Measurements from ENCODE around the gene ZNF654. TPM values are rescaled to one million over a fixed set of nuclear protein-coding genes. Genes with fewer than 3 reads are reported as not detected.

Gene ZNF654
- polyA plus RNA-seq, 1 of the 3 experiments (the other 2 are of a cell fraction), result 1.6 TPM

- Histone ChIP-seq H3K9me2 (no peaks in the 10 kb centered on the region; the same call in 1 of the 2 replicates), H3K9ac (no peak overlapping the region), H3K4me1 (ENCODE audit: control insufficient read depth in 1 of 2, insufficient read depth in 2 of 2, low read depth in 1 of 2, low read length in 1 of 2) (no peaks in the 10 kb centered on the region; a peak in 1 of 4 replicates), H3F3A (replicated peaks; ENCODE audit: insufficient read depth) (no peaks in the 10 kb centered on the region), H3K4me3 (ENCODE audit: low read depth in 2 of 2, low read length in 1 of 2) (no peak overlapping the region), H3K27me3 (ENCODE audit: insufficient read depth) (no peaks in the 10 kb centered on the region), H3K36me3 (replicated peaks in 1 of 2; ENCODE audit: control insufficient read depth in 1 of 2, insufficient read depth in 2 of 2, low read length in 1 of 2) (peaks cover 21 to 31% of the 10 kb centered on the region in 2 experiments), H2AFZ (ENCODE audit: low read depth) (no peak overlapping the region), H3K79me2 (ENCODE audit: insufficient read depth) (peaks cover 45% of the 10 kb centered on the region), H4K20me1 (ENCODE audit: insufficient read depth) (0 out of 2 replicates have a peak, but pooled peaks cover under 1% of the 10 kb centered on the region), H3K9me3 (no peaks in the 10 kb centered on the region), H3K27ac (ENCODE audit: low read depth in 2 of 2, low read length in 1 of 2) (no peak overlapping the region), H3K4me2 (no peak overlapping the region)
- no peak for TF ChIP-seq NRF1 (IDR thresholded peaks at IDR 0.05; ENCODE audit: low read depth, low read length)
- no peak for TF ChIP-seq JUND (IDR thresholded peaks at IDR 0.05)
- no peak for TF ChIP-seq MEF2A (IDR thresholded peaks at IDR 0.05; ENCODE audit: borderline replicate concordance, low read depth)
- no peak for TF ChIP-seq CHD2 (IDR thresholded peaks at IDR 0.05; ENCODE audit: low read length, partially characterized antibody)
- TF ChIP-seq FOXJ3 (CRISPR knock-in tag; IDR thresholded peaks at IDR 0.05), result no peak
- TF ChIP-seq RAD21 (IDR thresholded peaks at IDR 0.05; ENCODE audit: low read length), result no peak
- TF ChIP-seq, protein P1, sequence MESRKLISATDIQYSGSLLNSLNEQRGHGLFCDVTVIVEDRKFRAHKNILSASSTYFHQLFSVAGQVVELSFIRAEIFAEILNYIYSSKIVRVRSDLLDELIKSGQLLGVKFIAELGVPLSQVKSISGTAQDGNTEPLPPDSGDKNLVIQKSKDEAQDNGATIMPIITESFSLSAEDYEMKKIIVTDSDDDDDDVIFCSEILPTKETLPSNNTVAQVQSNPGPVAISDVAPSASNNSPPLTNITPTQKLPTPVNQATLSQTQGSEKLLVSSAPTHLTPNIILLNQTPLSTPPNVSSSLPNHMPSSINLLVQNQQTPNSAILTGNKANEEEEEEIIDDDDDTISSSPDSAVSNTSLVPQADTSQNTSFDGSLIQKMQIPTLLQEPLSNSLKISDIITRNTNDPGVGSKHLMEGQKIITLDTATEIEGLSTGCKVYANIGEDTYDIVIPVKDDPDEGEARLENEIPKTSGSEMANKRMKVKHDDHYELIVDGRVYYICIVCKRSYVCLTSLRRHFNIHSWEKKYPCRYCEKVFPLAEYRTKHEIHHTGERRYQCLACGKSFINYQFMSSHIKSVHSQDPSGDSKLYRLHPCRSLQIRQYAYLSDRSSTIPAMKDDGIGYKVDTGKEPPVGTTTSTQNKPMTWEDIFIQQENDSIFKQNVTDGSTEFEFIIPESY (IDR thresholded peaks at IDR 0.05; ENCODE audit: borderline replicate concordance, low read depth), result no peak
- TF ChIP-seq EP300 (IDR thresholded peaks at IDR 0.05; ENCODE audit: borderline replicate concordance in 1 of 2, low read depth in 1 of 2, low read length in 1 of 2), result no peak
- TF ChIP-seq, protein P2, sequence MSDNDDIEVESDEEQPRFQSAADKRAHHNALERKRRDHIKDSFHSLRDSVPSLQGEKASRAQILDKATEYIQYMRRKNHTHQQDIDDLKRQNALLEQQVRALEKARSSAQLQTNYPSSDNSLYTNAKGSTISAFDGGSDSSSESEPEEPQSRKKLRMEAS (IDR thresholded peaks at IDR 0.05; ENCODE audit: low read depth), result no peak
- no peak for TF ChIP-seq RFX5 (IDR thresholded peaks at IDR 0.05; ENCODE audit: low read length)
- TF ChIP-seq RCOR1 (IDR thresholded peaks at IDR 0.05; ENCODE audit: low read length), result no peak
- TF ChIP-seq TAF1 (IDR thresholded peaks at IDR 0.05; ENCODE audit: borderline replicate concordance, low read depth, low read length), result no peak
- no peak for TF ChIP-seq MXI1 (IDR thresholded peaks at IDR 0.05; ENCODE audit: low read depth, low read length)
- no peak for TF ChIP-seq NFIC (IDR thresholded peaks at IDR 0.05; ENCODE audit: borderline replicate concordance)
- no peak for TF ChIP-seq ELF1 (IDR thresholded peaks at IDR 0.05)
- CTCF ChIA-PET, result interaction anchor here (1.6 kb wide), 1 partner anchor 23 kb away, joined by 9 read pairs; no protein-coding TSS in a partner anchor
- no peak for DNase-seq
- WGBS (ENCODE audit: low lambda C conversion rate), result 74% methylated on average over 4 of the region's 4 CpGs
- POLR2A ChIA-PET, result no interaction called here
Measured at GRCh38 chr3:88090681-88091080, 31.6 kb downstream of the ZNF654 start.

GRCh38 chr3:88092270-88092669 lies 33.2 kb downstream of the ZNF654 start:
- POLR2A ChIA-PET, result no interaction called here
- H3K4me3 ChIP-seq (ENCODE audit: low read depth in 2 of 2, low read length in 1 of 2), result no peak overlapping the region
- H3K9ac ChIP-seq, result no peak overlapping the region
- peaks cover 46% of the 10 kb centered on the region for H3K79me2 ChIP-seq (ENCODE audit: insufficient read depth)
- CTCF ChIA-PET, result no interaction called here
- H3K36me3 ChIP-seq (replicated peaks in 1 of 2; ENCODE audit: control insufficient read depth in 1 of 2, insufficient read depth in 2 of 2, low read length in 1 of 2), result peaks cover 21 to 37% of the 10 kb centered on the region in 2 experiments
- no peaks in the 10 kb centered on the region for H3F3A ChIP-seq (replicated peaks; ENCODE audit: insufficient read depth)
- no peak overlapping the region for H2AFZ ChIP-seq (ENCODE audit: low read depth)
- H3K4me1 ChIP-seq (ENCODE audit: control insufficient read depth in 1 of 2, insufficient read depth in 2 of 2, low read depth in 1 of 2, low read length in 1 of 2), result peaks cover 0 to 2% of the 10 kb centered on the region in 2 experiments; a peak in 2 of 4 replicates
- H3K9me3 ChIP-seq, result no peaks in the 10 kb centered on the region
- DNase-seq, result no peak
- no peak overlapping the region for H3K27ac ChIP-seq (ENCODE audit: low read depth in 2 of 2, low read length in 1 of 2)
- no peak overlapping the region for H3K4me2 ChIP-seq
- no peaks in the 10 kb centered on the region for H3K27me3 ChIP-seq (ENCODE audit: insufficient read depth)
- 0 out of 2 replicates have a peak, but pooled peaks cover 8% of the 10 kb centered on the region for H4K20me1 ChIP-seq (ENCODE audit: insufficient read depth)
- no peaks in the 10 kb centered on the region; the same call in 1 of the 2 replicates for H3K9me2 ChIP-seq
- TF ChIP-seq CHD2 (IDR thresholded peaks at IDR 0.05; ENCODE audit: low read length, partially characterized antibody) (no peak), NRF1 (IDR thresholded peaks at IDR 0.05; ENCODE audit: low read depth, low read length) (no peak), TEAD4 (IDR thresholded peaks at IDR 0.05; ENCODE audit: borderline replicate concordance, insufficient read depth) (no peak), RAD21 (IDR thresholded peaks at IDR 0.05; ENCODE audit: low read length) (no peak), FOXJ3 (CRISPR knock-in tag; IDR thresholded peaks at IDR 0.05) (no peak), USF2 (IDR thresholded peaks at IDR 0.05; ENCODE audit: borderline replicate concordance, low read depth, low read length) (no peak), MXI1 (IDR thresholded peaks at IDR 0.05; ENCODE audit: low read depth, low read length) (no peak), ELF1 (IDR thresholded peaks at IDR 0.05) (no peak), GATA2 (CRISPR knock-in tag; IDR thresholded peaks at IDR 0.05) (no peak), YY1 (IDR thresholded peaks at IDR 0.05; ENCODE audit: low read depth) (no peak), RXRA (IDR thresholded peaks at IDR 0.05; ENCODE audit: borderline replicate concordance, low read depth) (no peak), EP300 (IDR thresholded peaks at IDR 0.05; ENCODE audit: borderline replicate concordance in 1 of 2, low read depth in 1 of 2, low read length in 1 of 2) (no peak)
- TF ChIP-seq, protein P3, sequence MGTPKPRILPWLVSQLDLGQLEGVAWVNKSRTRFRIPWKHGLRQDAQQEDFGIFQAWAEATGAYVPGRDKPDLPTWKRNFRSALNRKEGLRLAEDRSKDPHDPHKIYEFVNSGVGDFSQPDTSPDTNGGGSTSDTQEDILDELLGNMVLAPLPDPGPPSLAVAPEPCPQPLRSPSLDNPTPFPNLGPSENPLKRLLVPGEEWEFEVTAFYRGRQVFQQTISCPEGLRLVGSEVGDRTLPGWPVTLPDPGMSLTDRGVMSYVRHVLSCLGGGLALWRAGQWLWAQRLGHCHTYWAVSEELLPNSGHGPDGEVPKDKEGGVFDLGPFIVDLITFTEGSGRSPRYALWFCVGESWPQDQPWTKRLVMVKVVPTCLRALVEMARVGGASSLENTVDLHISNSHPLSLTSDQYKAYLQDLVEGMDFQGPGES (IDR thresholded peaks at IDR 0.05; ENCODE audit: low read depth, low read length), result no peak
- TF ChIP-seq, protein P1 (IDR thresholded peaks at IDR 0.05; ENCODE audit: borderline replicate concordance, low read depth), result no peak
- TF ChIP-seq, protein P2 (IDR thresholded peaks at IDR 0.05; ENCODE audit: low read depth), result no peak

Data from SK-N-SH (cell line).